ENCODE data around the gene WBP4. TPM values are rescaled to one million over a fixed set of nuclear protein-coding genes. Genes with fewer than 3 reads are reported as not detected.

Gene WBP4, protein sequence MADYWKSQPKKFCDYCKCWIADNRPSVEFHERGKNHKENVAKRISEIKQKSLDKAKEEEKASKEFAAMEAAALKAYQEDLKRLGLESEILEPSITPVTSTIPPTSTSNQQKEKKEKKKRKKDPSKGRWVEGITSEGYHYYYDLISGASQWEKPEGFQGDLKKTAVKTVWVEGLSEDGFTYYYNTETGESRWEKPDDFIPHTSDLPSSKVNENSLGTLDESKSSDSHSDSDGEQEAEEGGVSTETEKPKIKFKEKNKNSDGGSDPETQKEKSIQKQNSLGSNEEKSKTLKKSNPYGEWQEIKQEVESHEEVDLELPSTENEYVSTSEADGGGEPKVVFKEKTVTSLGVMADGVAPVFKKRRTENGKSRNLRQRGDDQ
- polyA plus RNA-seq = 3.7 TPM

DNA sequence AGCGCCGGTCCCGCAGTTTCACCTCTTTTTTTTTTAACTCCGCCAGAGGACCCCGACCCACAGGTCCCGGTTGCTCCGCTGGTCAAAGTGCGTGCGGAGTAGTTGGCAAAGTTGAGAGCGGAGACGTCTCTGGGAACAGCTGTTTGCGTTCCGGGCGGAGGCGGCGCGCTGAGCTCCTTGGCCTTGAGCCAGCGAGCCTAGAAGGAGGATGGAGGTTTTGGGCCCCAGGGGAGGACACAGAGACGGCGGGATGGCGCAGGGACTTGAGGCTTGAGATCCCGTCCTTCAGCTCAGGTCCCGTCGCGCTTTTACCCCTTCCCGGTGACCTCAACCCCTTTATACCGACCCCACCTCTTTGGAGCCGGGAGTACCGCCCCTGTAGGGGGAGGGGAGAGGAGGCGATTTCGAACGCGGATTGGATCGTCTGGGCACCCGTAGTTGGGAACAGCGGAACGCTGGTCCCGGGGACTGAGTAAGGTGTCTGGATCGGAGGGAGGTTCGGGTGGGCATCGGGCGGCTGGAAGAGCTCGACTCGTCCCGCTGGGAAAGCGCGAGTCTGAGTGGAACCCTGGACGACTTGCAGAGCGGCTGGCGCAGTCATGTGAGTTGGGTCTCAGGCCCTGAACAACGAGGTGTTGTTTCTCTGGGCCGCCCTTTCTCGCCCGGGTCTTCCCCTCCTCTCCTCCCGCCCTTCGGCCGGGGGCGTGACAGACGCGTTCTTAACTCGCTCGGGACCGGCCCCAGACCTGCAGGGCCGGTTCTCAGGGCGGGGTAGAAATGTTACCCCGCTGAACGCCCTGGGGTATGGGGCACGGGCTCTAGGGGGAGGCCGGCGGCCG lies at the start of gene WBP4:
Gene WBP4 (plus strand): TSS at position 435 of the 839 bp plus-strand sequence. CDS start 165 bp downstream, at position 600.
- Mint-ChIP-seq H3K27me3 (peaks cover 5% of the 10 kb centered on the region), H3K4me3 (peak within 1 kb of the TSS; percentile 99 to 100 (median 100)), H3K9me3 (peaks cover 0 to 9% (median 0%) of the 10 kb centered on the region in 3 donors), H3K36me3 (peaks cover 6% of the 10 kb centered on the region), H3K27ac (peak within 1 kb of the TSS; percentile 100), H3K4me1 (peaks cover 21 to 48% (median 27%) of the 10 kb centered on the region in 3 donors)

DNA sequence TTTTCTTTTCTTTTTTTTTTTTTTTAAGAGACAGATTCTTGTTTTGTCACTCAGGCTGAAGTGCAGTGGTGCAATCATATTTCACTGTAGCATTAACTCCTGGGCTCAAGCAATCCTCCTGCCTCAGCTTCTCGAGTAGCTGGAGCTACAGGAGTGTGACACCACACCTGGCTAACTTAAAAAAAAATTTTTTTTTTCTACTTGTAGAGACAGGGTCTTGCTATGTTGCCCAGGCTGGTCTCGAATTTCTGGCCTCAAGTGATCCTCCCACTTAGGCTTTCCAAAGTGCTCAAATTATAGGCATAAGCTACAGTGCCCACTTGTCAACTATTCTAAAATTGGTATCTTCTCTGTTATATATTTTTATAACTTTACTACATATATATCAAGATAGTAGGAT lies 48.8 kb upstream of the WBP4 start:
- Mint-ChIP-seq H3K4me1 (peaks cover 57 to 65% (median 58%) of the 10 kb centered on the region in 3 donors), H3K9me3 (peaks cover 0 to 2% (median 0%) of the 10 kb centered on the region in 3 donors), H3K27ac (no peak overlapping the region), H3K36me3 (peaks cover 10% of the 10 kb centered on the region), H3K4me3 (peak overlapping the region in 1 of 4 donors; percentile 71), H3K27me3 (no peaks in the 10 kb centered on the region)

DNA sequence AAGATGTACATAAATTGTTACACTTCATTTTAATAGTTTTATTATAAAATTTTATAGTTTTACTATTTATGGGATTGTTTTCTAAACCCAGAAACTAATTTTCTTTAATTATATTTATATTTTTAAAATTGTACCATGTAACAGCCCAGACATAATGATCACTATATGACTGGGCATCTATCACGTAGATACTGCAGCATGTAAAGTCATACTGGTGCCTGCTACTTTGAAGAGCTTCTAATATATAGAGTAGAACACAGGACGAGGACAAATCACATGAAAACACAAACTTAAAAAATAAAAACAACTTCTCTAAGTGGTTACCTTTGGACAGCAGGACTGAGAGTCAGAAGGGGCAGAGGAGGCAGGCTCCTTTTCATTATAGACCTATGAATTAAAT lies 47.5 kb upstream of the WBP4 start:
- peak overlapping the region; percentile 81 to 95 (median 90) for H3K4me3 Mint-ChIP-seq
- H3K36me3 Mint-ChIP-seq = peaks cover 10% of the 10 kb centered on the region
- no peaks in the 10 kb centered on the region for H3K27me3 Mint-ChIP-seq
- H3K4me1 Mint-ChIP-seq = peaks cover 46 to 60% (median 47%) of the 10 kb centered on the region in 3 donors
- peak overlapping the region; percentile 32 to 83 (median 77) for H3K27ac Mint-ChIP-seq
- H3K9me3 Mint-ChIP-seq = peaks cover 0 to 2% (median 0%) of the 10 kb centered on the region in 3 donors

DNA sequence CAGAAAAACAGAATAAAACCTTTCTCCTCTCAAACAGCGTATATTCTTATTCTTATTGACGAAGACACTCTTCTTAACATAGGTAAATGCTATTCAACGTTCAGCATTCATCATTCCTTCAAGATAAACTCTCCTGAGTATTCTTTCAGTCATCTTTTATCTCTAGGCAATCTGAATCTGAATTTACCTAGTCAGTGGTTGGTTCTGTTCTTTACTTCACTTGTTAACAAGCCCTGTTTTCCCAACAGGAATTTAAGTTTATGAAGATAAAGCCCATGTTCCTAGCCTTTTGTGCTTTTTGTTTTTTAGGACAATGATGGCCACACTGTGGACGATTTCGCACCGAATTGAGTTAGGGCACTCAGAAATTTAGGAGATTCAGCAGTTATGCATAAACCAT lies 45.4 kb upstream of the WBP4 start:
- H3K27me3 Mint-ChIP-seq = no peaks in the 10 kb centered on the region
- peaks cover 43 to 59% (median 49%) of the 10 kb centered on the region in 3 donors for H3K4me1 Mint-ChIP-seq
- H3K9me3 Mint-ChIP-seq = peaks cover 0 to 2% (median 0%) of the 10 kb centered on the region in 3 donors
- peaks cover 10% of the 10 kb centered on the region for H3K36me3 Mint-ChIP-seq
- peak overlapping the region; percentile 81 to 95 (median 90) for H3K4me3 Mint-ChIP-seq
- H3K27ac Mint-ChIP-seq = peak overlapping the region; percentile 83 to 96 (median 90)

DNA sequence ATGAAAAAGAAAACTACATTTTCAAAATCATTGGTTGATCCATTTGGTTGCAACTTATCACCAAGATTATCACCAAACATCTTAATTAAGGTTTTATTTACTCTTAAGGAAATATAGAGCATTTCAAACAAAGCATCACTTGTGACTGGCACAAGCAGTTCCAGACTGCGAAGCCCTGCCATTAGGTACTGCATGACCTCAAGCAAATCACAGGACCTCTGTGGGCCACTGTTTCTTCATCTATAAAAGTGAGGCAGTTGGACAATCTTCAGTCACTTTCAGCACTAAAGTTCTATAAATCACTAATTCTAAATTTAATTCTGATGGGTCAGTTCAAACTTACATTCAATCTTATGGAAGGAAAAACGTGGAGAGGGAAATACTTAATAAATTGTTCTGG lies 44.1 kb upstream of the WBP4 start:
- peaks cover 5% of the 10 kb centered on the region for H3K36me3 Mint-ChIP-seq
- peaks cover 38 to 57% (median 48%) of the 10 kb centered on the region in 3 donors for H3K4me1 Mint-ChIP-seq
- H3K9me3 Mint-ChIP-seq = peaks cover 0 to 2% (median 0%) of the 10 kb centered on the region in 3 donors
- no peaks in the 10 kb centered on the region for H3K27me3 Mint-ChIP-seq
- H3K4me3 Mint-ChIP-seq = peak overlapping the region; percentile 81 to 97 (median 92)
- H3K27ac Mint-ChIP-seq = peak overlapping the region; percentile 83 to 100 (median 96)

DNA sequence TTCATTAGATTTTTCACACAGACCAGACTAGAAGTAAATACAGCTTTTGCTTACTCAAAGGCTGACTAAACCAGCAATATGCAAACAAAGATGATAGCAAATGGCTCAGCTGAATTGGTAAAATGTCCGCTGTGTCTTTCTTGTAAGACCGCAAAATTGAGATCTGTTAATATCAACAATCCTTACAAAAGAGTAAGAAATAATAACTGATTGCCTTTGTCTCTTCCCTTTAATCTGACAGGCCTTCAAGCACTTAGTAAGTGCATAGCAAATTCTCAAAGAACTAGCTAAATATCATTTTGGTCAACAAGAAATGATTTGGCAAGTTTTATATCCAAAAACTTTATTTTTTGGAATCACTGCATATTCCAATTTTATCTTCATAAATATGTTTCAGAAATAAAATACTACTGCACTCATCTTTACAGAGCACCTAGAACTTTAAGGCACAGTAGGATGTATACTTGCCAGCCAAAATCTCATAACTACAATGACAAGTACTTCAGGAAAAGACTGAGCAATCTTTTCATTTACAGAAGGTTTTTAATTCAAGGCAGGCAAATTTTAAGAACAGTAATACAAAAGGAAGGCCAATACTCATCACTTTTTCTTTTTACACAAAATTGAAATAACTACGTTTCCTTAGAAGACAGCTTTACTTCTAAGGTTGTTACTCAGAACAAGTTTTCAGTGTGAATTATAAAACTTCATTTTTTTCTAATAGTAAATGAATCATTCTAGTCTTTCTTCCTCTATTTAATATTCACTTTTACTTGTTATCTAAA lies 43.3 kb upstream of the WBP4 start:
- Mint-ChIP-seq H3K27me3 (no peaks in the 10 kb centered on the region), H3K9me3 (peaks cover 0 to 2% (median 0%) of the 10 kb centered on the region in 3 donors), H3K36me3 (peaks cover 5% of the 10 kb centered on the region), H3K27ac (peak overlapping the region; percentile 83 to 100 (median 96)), H3K4me1 (peaks cover 35 to 53% (median 45%) of the 10 kb centered on the region in 3 donors), H3K4me3 (peak overlapping the region; percentile 81 to 97 (median 92))

DNA sequence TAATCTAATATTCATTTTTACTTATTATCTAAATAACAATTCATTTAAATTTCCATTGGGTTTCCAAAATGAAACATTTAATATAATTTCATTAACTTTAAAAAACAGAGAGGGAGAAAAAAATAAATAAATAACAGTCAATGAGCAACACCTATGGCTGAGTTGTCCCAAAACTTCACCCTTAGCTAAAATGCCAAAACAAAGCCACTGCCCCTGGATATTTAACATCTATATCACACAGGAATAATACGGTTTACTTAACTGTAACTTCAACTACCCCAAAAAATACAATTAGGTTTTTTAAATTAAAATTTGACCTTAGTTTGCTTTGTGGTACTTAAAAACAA lies 42.7 kb upstream of the WBP4 start:
- no peaks in the 10 kb centered on the region for H3K9me3 Mint-ChIP-seq
- peak overlapping the region; percentile 83 to 100 (median 96) for H3K27ac Mint-ChIP-seq
- H3K4me3 Mint-ChIP-seq = peak overlapping the region; percentile 81 to 96 (median 94)
- H3K4me1 Mint-ChIP-seq = peaks cover 32 to 48% (median 42%) of the 10 kb centered on the region in 3 donors
- H3K36me3 Mint-ChIP-seq = peaks cover 5% of the 10 kb centered on the region
- no peaks in the 10 kb centered on the region for H3K27me3 Mint-ChIP-seq

DNA sequence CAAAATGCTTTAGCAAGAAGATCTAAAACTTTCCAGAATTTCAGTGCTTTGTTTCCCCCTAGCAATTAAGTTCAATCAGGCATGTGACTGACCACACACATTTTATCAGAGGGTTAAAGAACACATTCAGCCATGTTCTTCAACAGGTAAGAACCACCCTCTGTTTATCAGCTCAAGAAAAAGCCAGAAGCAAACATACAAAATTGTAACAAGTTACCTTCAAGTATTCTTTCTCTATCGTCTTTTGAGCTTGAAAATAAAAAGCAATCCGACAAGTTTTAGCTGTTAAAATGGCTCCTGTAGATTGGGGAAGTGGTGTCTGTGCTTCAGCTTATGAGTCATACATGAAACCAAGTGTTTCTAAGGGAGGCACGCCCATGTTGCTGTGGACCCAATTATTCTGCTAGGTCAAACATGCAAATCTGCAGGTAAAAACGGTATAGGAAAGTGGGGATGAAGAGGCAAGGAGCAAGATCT lies 42.3 kb upstream of the WBP4 start, which contains the start of gene ELF1:
Gene ELF1 (minus strand): TSS at position 306 of the 477 bp plus-strand sequence. CDS start 37,262 bp downstream, outside the sequence.
- no peaks in the 10 kb centered on the region for H3K27me3 Mint-ChIP-seq
- peaks cover 30 to 45% (median 39%) of the 10 kb centered on the region in 3 donors for H3K4me1 Mint-ChIP-seq
- H3K4me3 Mint-ChIP-seq = peak within 1 kb of the TSS; percentile 81 to 97 (median 94)

DNA sequence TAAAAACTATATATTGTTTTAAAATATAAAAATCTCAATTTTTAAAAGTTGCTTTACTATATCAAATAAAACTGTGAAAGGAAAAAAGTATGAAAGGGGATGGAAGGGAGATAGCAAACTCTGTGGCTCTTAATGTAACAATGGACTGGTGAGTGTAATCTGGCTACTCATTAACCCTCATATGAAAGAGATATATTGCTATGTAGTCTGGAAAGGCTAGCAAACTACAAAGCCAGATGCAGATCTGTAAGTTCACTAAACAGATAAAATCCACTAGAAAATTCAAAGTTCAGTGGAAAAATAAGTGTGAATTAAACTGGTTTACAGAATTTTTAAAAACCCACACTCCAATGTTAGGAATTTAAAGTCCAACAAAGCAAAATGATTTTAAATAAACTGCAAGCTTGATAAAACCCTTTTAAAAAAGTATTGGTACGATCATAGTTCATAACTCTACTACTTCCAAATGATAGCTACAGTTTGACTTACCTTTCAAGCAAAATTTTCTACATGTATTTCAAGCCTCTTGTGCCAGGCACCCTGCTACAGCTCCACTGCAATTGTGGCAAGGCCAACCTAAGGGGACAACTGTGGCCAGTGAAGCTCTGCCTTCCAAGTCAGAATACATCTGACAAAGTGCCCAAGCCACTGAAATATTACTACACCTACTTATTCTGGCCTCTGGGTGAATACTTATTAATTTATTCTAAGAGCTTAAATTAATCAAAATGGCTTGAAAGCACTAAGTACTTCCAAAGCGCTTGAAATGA lies 41.5 kb upstream of the WBP4 start:
- Mint-ChIP-seq H3K27me3 (no peaks in the 10 kb centered on the region), H3K4me3 (peak overlapping the region in 3 of 4 donors; percentile 81 to 96 (median 94)), H3K36me3 (peaks cover 6% of the 10 kb centered on the region), H3K9me3 (no peaks in the 10 kb centered on the region), H3K4me1 (peaks cover 24 to 41% (median 34%) of the 10 kb centered on the region in 3 donors), H3K27ac (peak overlapping the region; percentile 83 to 100 (median 96))

More for the DNA sequence above, 42.3 kb upstream of the WBP4 start, which contains the start of gene ELF1:
- H3K36me3 Mint-ChIP-seq = peaks cover 5% of the 10 kb centered on the region
- no peaks in the 10 kb centered on the region for H3K9me3 Mint-ChIP-seq
- H3K27ac Mint-ChIP-seq = peak within 1 kb of the TSS; percentile 83 to 100 (median 96)

DNA sequence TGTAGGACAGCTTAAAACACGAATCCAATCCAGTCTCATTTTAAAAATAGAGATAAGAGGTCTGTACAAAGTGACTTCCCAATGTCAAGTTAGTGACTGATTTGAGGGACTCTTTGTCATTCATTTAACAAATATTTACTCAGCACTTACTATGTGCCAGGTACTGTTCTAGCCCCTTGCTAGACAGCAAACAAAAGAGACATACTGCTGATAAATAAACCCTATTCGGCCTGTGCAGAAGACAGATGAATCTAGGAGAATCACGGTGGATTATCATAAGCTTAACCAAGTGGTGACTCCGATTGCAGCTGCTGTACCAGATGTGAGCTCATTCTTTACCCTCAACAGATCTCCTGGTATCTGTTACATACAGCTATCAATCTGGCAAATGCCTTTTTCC lies 35.8 kb upstream of the WBP4 start:
- H3K36me3 Mint-ChIP-seq = peaks cover 2% of the 10 kb centered on the region
- peak overlapping the region in 1 of 3 donors; percentile 72 for H3K27ac Mint-ChIP-seq
- H3K4me1 Mint-ChIP-seq = peaks cover 13 to 23% (median 23%) of the 10 kb centered on the region in 3 donors
- H3K27me3 Mint-ChIP-seq = no peaks in the 10 kb centered on the region
- H3K4me3 Mint-ChIP-seq = no peak overlapping the region
- no peaks in the 10 kb centered on the region for H3K9me3 Mint-ChIP-seq

DNA sequence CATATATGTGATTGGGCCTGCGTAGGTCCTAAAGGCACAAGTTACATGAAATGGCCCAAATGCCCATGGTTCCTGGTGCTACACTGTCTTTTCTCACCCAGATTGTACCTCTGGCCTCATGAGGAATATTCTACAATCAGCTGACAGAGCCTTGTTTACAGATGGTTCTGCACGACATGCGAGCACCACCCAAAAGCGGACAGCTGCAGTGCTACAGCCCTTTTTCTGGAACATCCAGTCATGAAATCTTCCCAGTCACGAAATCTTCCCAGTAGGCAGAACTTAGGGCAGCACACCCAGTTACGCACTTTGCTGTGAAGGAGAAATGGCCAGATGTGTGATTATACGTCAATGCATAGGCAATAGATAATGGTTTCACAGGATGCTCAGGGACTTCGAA lies 34.5 kb upstream of the WBP4 start:
- H3K27me3 Mint-ChIP-seq = no peaks in the 10 kb centered on the region
- peaks cover 8 to 16% (median 14%) of the 10 kb centered on the region in 3 donors for H3K4me1 Mint-ChIP-seq
- H3K36me3 Mint-ChIP-seq = peaks cover 2% of the 10 kb centered on the region
- H3K4me3 Mint-ChIP-seq = no peak overlapping the region
- no peak overlapping the region for H3K27ac Mint-ChIP-seq
- no peaks in the 10 kb centered on the region for H3K9me3 Mint-ChIP-seq

DNA sequence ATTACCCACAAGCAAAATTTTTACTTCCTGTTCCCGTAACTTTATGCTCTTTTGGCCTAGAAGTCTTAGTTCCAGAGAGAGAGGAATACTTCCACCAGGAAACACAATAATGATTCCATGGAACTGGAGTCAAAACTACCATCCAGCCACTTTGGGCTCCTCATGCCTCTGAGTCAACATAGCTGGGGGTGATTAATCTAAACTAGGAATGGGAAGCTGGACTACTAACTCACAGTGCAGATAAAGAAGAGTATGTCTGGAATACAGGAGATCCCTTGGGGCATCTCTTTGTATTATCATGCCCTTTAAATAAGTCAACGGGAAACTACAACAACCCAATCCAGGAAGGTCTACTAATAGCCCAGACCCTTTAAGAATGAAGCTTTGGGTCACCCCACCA lies 33.3 kb upstream of the WBP4 start:
- Mint-ChIP-seq H3K27ac (no peak overlapping the region), H3K4me3 (no peak overlapping the region), H3K27me3 (no peaks in the 10 kb centered on the region), H3K9me3 (no peaks in the 10 kb centered on the region), H3K36me3 (peaks cover 2% of the 10 kb centered on the region), H3K4me1 (peaks cover 8 to 17% (median 14%) of the 10 kb centered on the region in 3 donors)

DNA sequence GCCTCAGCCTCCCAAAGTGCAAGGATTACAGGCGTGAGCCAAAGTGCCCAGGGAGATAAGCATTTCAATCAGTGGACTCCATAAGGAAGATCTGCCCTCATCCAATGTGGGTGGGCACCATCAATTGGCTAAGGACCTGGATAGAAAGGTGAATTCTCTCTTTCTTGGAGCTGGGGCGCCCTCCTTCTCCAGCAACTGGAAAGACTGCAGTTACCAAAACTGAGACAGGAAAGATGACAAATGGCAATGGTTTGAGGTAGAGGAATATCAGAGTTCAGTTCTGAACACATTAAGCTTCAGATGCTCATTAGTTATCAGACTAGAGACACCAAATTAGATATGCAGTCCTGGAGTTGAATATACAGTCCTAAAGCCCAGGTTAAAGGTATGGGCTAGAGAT lies 31.7 kb upstream of the WBP4 start:
- no peak overlapping the region for H3K27ac Mint-ChIP-seq

More for the DNA sequence above, 31.7 kb upstream of the WBP4 start:
- H3K9me3 Mint-ChIP-seq = no peaks in the 10 kb centered on the region
- no peaks in the 10 kb centered on the region for H3K27me3 Mint-ChIP-seq
- no peak overlapping the region for H3K4me3 Mint-ChIP-seq
- peaks cover 10 to 21% (median 14%) of the 10 kb centered on the region in 3 donors for H3K4me1 Mint-ChIP-seq
- H3K36me3 Mint-ChIP-seq = peaks cover 2% of the 10 kb centered on the region

All from IgD-negative memory B cell (primary cell).